ENCODE data around the gene MYT1.
"Not testable (repeated sequence)": the region's sequence is repeated elsewhere in the genome, so short reads cannot be mapped to it uniquely, and the experiment has no call there.

Gene MYT1

DNA sequence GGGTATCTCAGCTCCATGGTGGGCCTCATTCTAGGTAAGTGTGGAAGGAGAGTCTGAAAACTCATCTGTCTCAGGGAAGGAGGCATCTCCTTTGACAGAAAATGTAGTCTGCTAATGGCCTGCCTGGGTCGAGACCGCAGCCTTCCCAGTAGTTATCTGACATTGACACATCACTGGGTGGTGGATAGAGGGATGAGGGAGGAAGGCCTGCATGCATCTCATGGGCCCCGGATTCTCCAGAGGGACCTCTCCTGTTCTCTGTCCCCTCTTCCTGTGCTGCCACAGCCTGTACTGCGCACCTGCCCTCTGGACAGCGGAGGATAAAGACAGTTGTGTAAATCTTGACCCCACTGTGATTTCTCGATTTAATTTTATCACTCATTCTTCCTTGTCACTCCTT lies 96.0 kb downstream of the MYT1 start:
- no peak for DNase-seq

DNA sequence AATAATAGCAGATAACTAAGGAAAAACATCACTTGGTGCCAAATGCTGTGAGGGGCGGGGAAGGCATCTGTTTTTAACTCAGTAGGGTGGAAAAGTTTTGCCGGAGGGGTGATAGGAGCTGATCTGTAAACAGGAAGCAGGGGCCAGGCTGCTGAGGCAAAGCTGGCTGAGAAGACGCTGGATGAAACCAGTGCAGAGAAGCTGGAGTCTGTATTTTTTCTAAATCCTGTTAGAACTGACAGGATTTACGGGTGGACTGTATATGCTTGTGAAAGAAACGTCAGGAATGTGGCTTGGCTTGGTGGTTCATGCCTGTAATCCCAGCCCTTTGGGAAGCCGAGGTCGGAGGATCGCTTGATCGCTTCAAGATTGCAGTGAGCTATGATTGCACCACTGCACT lies 96.9 kb downstream of the MYT1 start:
- DNase-seq: no peak

DNA sequence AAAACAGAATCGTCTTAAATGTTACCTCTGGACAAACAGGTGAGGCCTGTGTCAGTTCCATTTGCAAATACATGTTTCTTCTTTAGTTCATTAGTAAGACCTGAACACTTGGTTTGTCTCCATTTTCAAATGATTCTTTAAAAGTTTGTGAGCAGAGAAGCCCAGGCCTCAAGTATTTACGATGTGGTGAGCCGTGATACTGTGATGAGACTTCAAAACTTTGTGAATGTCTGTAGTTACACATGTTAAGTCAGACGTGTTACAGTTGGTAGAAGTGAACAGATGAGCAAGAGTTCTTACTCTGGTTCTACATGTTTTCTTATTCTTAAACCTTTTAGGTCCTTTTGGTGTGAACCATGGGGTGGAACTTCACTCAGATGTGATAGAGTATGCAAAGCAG lies 99.8 kb downstream of the MYT1 start:
- no peak for DNase-seq

DNA sequence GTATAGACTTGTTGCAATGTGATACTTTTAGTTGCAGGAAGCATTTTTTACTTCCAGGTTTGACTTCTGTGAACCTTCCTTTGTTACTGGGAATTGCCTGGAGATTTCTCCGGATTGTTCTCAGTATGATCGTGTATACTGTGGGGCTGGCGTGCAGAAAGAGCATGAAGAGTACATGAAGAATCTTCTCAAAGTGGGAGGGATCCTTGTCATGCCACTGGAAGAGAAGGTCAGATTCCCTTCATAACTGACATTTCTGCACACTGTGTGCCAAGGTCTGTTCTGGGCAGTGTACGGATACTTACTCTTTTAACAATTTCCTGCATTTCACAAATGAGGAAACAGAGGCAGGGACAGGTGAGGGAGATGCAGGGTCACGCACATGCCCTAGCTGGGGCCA lies 100.9 kb downstream of the MYT1 start:
- DNase-seq: no peak

DNA sequence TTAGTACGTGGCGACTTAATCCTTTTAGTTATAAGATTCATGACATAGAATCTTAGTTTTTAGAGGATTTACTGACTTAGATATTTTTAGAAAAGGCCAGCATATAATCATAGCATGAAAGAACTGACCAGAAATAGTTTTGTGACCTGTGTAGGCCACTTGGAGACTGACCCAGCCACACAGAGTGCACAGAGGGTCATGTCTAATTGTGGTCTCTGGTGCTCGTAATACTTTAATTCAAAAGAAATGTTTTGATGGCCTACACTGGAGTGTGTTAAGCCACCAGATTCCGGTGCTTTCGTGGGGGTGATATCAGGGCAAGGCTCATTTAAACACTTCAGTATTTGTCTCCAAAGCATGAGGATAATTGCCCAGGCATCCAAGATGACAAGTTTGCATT lies 102.7 kb downstream of the MYT1 start:
- no peak for DNase-seq

DNA sequence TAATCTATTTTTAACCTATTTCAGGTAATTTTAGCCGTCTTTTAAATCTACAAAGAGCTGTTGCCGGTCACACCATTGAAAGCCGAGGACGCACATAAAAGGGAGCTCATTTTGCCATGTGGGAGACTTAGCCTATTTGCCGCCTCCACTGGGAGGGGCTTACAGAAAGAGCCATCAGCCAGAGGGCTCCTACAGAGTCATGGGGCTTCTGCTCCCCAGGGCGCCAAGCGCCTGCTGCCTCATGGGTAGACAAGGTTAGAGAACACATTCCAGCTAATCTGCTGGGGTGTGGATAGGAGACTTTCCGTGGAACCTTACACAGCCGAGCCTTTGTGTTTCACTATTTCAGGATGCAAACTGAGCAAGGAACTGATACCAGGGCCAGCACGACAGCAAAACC lies 103.9 kb downstream of the MYT1 start:
- DNase-seq: no peak

DNA sequence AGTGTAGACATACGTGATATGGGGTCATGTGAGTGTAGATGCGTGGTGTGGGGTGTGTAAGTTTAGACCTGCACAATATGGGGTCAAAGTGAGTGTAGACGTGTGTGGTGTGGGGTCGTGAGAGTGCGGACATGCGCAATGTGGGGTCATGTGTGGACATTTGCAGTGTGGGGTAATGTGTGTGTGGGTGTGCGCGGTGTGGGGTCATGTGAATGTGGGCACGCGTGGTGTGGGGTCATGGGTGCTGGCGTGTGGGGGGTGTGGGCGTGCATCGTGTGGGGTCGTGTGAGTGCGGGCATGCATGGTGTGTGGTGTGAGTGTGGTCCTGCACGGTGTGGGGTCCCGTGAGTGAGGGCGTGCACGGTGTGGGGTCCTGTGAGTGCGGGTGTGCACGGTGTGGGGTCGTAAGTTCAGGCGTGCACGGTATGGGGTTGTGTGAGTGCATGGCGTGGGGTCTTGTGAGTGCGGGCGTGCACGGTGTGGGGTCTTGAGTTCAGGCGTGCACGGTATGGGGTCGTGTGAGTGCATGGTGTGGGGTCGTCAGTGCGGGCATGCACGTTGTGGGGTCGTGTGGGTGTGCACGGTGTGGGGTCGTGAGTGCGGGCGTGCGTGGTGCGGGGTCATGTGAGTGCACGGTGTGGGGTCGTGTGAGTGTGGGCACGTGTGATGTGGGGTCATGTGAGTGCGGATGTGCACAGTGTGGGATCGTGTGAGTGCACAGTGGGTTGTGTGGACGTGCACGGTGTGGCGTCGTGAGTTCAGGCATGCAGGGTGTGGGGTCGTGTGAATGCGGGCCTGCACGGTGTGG lies 105.6 kb downstream of the MYT1 start:
- no peak for DNase-seq

DNA sequence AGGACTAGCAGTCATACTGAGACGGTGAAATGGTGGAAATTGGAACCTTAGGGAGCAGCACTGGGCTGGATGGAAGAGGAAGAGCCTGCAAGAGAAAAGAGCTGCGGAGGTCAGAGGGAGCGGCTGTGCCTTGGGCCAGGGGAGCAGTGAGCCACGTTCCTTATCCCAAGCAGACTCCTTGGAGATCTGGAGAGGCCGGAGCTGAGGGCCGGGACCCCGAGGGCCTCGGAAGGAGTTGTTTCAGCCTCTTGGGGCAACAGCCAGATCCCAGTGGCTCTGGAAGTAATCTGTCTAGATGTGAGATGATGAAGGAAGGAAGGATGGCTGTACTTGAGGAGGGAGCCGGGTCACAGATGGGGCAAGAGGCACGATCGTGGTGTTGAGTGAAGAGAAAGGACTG lies 107.4 kb downstream of the MYT1 start:
- DNase-seq: no peak

DNA sequence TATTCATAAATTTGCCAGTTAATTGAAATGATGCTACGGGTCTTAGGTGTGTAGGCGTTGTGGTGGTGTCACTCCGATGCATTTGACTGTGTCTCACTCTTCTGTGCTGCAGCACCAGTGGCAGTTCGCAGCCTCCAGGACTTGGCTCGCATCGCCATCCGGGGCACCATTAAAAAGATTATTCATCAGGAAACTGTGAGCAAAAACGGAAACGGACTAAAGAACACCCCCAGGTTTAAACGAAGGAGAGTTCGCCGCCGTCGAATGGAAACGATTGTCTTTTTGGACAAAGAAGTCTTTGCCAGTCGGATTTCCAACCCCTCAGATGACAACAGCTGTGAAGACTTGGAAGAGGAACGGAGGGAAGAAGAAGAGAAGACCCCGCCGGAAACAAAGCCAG lies 108.9 kb downstream of the MYT1 start:
- DNase-seq: no peak

DNA sequence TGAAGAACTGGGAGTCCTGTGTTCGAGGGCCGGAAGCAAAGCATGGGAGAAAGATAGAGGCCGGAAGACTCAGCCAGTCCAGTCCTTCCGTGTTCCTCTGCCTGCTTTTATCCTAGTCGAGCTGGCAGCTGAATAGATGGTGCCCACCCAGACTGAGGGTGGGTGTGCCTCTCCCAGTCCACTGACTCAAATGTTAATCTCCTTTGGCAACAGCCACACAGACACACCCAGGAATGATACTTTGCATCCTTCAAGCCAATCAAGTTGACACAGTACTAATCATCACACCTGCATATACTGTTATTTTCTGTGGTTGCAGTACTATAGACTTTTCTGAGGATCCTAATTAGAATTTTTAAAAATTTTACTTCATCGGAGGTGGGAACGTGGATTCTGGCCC lies 112.6 kb downstream of the MYT1 start:
- DNase-seq: no peak

DNA sequence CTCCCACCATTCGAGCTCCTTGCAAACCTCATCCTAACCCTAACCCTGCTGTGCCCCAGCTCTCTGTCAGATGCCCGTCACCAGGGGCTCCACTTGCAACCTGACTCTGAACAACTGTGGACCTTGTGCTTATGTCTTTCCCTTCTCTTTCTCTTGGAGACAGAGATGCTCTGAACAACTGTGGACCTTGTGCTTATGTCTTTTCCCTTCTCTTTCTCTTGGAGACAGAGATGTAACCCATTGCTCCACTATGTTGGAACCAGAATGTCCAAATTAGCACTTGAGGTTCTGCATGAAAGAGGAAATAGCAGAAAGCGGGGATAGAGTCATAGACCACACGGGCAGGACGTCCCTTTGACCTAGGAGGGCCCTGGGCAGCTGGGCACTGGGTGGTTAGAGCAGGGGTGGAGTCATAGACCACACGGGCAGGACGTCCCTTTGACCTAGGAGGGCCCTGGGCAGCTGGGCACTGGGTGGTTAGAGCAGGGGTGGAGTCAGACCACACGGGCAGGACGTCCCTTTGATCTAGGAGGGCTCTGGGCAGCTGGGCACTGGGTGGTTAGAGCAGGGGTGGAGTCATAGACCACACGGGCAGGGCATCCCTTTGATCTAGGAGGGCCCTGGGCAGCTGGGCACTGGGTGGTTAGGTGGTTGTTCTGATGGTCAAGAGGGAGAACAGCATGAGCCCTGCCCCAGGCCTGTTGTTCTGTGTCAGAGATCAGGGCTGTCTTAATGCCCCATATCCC lies 113.5 kb downstream of the MYT1 start:
- DNase-seq: no peak

DNA sequence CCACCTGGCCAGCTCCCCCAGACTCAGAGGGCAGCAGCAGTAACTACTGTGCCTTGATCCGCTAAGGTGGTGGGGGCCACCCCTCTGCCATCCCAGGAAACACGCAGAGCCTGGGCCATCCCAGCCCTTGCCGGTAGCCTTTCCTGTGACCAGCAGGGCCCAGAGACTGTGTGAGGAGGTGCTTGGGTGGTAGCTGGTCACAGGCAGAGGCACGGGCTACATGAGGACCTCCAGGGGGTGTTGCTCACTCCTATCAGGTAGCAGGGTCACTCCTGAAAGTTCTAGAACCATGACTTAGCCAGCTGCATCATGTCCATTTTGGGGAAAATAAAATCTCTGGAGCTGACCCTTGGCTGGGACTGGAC lies 114.0 kb downstream of the MYT1 start:
- DNase-seq: no peak

DNA sequence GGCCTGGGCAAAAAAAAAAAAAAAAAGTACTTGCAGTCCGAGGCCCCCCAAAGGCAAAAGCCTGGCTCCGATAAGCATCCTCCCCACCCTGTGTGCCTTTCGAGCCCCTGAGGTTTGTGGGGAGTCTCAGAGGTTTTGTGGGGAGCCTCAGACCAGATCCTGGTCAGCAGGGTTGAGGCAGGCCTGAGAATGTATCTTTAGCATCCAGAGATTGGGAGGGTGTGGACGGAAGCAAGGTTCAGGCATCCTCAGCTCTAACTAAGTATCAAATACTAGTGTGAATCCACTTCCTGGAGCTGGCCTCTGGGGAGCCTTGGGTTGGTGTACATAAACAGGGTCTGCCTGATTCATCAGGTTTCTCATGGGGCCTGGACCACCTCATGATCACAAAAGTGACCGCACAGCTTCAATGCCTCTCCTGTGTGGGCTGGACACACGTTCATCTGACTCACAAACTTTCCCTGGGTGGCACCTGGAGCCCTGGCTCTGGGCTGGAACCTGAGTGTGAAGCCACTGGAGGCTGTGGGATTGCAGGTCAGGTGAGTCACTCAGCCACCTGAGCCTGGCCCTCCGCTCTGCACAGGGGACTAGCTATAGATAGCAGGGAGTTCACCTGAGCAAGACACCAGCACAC lies 115.7 kb downstream of the MYT1 start:
- DNase-seq: no peak

DNA sequence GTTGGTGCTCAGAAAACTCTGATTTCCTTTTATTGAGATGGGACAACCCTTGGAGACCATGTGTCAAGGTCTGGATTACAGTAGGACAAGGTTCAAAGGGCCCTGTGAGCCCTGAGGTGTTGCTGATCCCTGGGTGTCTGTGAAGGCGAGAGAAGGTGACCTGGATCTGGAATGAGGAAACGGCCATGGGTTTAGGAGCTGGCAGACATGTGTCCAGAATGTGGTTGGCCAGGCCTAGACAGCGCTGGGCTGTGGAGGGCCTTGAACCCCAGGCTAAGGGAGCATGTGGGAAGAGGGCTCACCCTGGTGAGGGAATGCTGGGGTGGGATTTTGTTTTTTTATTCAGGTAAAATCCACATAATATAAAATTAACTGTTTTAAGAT lies 116.2 kb downstream of the MYT1 start:
- DNase-seq: no peak

DNA sequence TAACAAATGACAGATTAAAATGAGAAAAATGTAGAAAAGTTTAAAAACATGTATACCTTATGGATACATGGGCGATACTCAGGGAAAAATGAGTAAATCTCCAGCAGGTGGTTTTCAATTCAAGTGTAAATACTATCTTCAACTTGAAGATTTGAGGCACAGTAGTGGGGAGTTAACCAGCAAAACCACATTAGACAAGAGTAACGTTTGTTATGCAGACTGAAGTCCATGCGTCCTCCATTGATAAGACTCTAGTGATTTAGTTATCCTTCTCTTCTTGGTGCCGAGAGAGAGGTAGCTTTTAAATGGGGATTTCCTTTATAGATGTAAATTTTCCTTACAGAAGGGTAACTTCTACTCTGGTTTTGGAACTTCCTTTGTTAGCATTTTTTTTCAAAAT lies 119.4 kb downstream of the MYT1 start:
- DNase-seq: no peak

DNA sequence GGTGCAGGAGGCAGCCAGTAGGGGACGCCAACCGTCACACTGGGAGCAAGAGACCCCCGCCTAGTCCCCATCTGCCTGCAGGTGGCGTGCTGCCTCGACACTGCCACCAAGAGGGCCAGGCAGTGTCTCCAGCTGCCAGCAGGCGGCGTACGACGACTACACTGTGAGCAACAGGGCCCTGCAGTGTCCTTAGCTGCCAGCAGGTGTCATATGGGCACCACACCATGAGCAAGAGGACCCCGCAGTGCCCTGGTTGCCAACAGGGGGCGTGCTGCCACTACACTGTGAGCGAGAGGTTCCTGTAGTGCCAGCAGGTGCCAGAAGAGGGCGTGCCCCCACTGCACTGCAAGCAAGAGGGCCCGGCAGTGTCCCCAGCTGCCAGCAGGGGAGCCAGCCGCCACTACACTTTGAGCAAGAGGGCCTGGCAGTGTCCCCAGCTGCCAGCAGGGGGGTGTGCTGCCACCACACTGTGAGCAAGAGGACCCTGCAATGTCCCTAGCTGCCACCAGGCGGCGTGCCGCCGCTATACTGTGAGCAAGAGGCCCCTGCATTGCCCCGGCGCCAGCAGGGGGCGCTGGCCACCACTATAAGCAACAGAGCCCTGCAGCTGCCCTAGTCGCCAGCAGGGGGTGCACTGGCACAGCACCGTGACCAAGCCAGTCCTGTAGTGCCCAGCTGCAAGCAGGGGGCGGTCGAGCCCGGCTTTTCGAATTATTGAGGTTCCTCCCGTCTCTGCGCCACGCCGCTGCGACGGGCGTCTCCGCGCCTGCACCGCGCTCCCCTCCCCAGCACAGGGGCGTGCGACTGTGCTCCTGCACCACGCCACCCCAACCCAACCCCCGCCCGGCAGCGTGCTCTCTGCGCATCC lies 121.6 kb downstream of the MYT1 start:
- DNase-seq: peak in 46 of 56 donors; percentile 9 to 89 (median 54)

DNA sequence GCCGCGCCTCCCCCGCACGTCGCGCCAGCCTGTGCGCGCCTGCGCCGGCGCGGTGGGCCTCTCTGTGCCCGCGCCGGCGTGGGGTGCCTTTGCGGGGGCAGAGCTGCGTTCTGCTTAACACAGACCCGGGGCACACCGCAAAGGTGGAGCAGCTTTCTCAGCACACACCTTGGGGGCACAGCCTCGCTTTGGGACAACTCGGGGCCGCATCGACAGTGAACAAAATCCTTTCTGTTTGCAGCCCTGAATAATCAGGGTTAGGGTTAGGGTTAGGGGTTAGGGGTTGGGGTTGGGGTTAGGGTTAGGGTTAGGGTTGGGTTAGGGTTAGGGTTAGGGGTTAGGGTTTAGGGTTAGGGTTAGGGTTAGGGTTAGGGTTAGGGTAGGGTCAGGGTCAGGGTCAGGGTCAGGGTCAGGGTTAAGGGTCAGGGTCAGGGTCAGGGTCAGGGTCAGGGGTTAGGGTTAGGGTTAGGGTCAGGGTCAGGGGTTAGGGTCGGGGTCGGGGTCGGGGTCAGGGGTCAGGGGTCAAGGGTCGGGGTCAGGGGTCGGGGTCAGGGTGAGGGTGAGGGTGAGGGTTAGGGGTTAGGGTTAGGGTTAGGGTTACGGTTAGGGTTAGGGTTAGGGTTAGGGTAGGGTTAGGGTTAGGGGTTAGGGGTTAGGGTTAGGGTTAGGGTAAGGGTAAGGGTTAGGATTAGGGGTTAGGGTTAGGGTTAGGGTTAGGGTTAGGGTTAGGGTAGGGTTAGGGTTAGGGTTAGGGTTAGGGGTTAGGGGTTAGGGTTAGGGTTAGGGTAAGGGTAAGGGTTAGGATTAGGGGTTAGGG lies 122.4 kb downstream of the MYT1 start:
- peak in 14 of 56 donors; percentile 3 to 86 (median 18) for DNase-seq

DNA sequence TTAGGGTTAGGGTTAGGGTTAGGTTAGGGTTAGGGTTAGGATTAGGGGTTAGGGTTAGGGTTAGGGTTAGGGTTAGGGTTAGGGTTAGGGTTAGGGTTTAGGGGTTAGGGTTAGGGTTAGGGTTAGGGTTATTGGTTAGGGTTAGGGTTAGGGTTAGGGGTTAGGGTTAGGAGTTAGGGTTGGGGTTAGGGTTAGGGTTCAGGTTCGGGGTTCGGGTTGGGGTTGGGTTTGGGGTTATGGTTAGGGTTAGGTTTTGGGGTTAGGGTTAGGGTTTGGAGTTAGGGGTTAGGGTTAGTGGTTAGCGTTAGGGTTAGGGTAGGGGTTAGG lies 123.0 kb downstream of the MYT1 start:
- not testable (repeated sequence) for DNase-seq

Data from nucleus accumbens (tissue), 56 donors.